SH-SY5Y (cell line): Measurements from ENCODE around the gene TM4SF1.

Experiments
- GATA2 ChIP-seq: IDR thresholded peaks from 2 replicates; pipeline ENCODE4 v1.6.1; 2011; ENCODE audit warnings: mild to moderate bottlenecking, low read depth, low read length
- GATA3 ChIP-seq: IDR thresholded peaks from 2 replicates; pipeline ENCODE4 v1.6.1; 2011; ENCODE audit warnings: low read depth, mild to moderate bottlenecking, low read length, moderate library complexity

TM4SF1 gene

GRCh38 chr3:149377408-149378364, at the start of gene TM4SF1:
Gene TM4SF1 (minus strand): TSS chr3:149377649. CDS start chr3:149377547, 102 bp downstream.
- no peak for TF ChIP-seq GATA3
- TF ChIP-seq GATA2: no peak

- TF ChIP-seq GATA3 (no peak), GATA2 (no peak)
These were observed 48.9 kb upstream of the TM4SF1 start for GRCh38 chr3:149426325-149426724.

- no peak for TF ChIP-seq GATA3
- TF ChIP-seq GATA2: no peak
These were observed 47.5 kb upstream of the TM4SF1 start for GRCh38 chr3:149424918-149425317.

GRCh38 chr3:149421764-149422163, 44.3 kb upstream of the TM4SF1 start:
- no peak for TF ChIP-seq GATA2
- TF ChIP-seq GATA3: no peak

- no peak for TF ChIP-seq GATA2
These were observed 42.4 kb upstream of the TM4SF1 start for GRCh38 chr3:149419816-149420215.

- no peak for TF ChIP-seq GATA2
- TF ChIP-seq GATA3: no peak
These were observed 40.3 kb upstream of the TM4SF1 start for GRCh38 chr3:149417727-149418126.

- no peak for TF ChIP-seq GATA3
- no peak for TF ChIP-seq GATA2
These were observed 39.7 kb upstream of the TM4SF1 start for GRCh38 chr3:149417174-149417573.

- no peak for TF ChIP-seq GATA2
- no peak for TF ChIP-seq GATA3
These were observed 38.0 kb upstream of the TM4SF1 start for GRCh38 chr3:149415484-149415883.

- TF ChIP-seq GATA2 (no peak), GATA3 (no peak)
These were observed 37.2 kb upstream of the TM4SF1 start for GRCh38 chr3:149414557-149415231.

- TF ChIP-seq GATA2 (no peak), GATA3 (no peak)
These were observed 34.1 kb upstream of the TM4SF1 start for GRCh38 chr3:149411583-149411982.

GRCh38 chr3:149409351-149409750, 31.9 kb upstream of the TM4SF1 start:
- TF ChIP-seq GATA3 (no peak), GATA2 (no peak)

- TF ChIP-seq GATA2 (no peak), GATA3 (no peak)
These were observed 30.4 kb upstream of the TM4SF1 start for GRCh38 chr3:149407898-149408297.

- TF ChIP-seq GATA2: no peak
- TF ChIP-seq GATA3: no peak
These were observed 28.8 kb upstream of the TM4SF1 start for GRCh38 chr3:149406244-149406752.

- TF ChIP-seq GATA2 (no peak), GATA3 (no peak)
These were observed 26.0 kb upstream of the TM4SF1 start for GRCh38 chr3:149403443-149403842.
